GM12878 (cell line): ENCODE results near the gene FABP1. TPM values are rescaled to one million over a fixed set of nuclear protein-coding genes. Genes with fewer than 3 reads are reported as not detected.

Experiments used
- ATAC-seq: fragments of 200-7000 bp; cut with Tn5 transposase; 3 replicates; pipeline ENCODE4 v1.9.1; 2020; ENCODE audit warnings: mild to moderate bottlenecking, moderate library complexity
- BruUV-seq: library from RNA; stranded (reverse); fragments of 400-500 nt; replicated peaks from 2 replicates; lab custom pipeline; 2021; lab: Mats Ljungman, UMichigan
- CTCF ChIA-PET: fragments of 300-600 bp; sonication (Branson Sonifier 250); formaldehyde crosslinking; extraction: SDS; loops from one replicate; lab custom pipeline; 2021; ENCODE audit warnings: inconsistent platforms; lab: Yijun Ruan, JAX
- POLR2A ChIA-PET: fragments of 350-600 bp; formaldehyde crosslinking; extraction: SDS; loops from one replicate; lab custom pipeline; 2021; ENCODE audit warnings: inconsistent platforms; lab: Charles Lee
- RAD21 ChIA-PET: fragments of 300-600 bp; sonication (Branson Sonifier 250); formaldehyde crosslinking; loops from one replicate; lab custom pipeline; 2023; ENCODE audit warnings: antibody characterized with exemption; ENCODE audit not compliant: unreplicated experiment; lab: Charles Lee
- SMC1A ChIA-PET: fragments of 300-600 bp; sonication (Branson Sonifier 250); formaldehyde crosslinking; loops from one replicate; lab custom pipeline; 2023; ENCODE audit not compliant: unreplicated experiment, uncharacterized antibody; lab: Charles Lee
- DNase-seq: peaks from one replicate; pipeline ENCODE4 v3.0.0-alpha.2; 2011; ENCODE audit warnings: low read depth, low spot score
- FAIRE-seq: peaks from 3 replicates; lab custom pipeline; 2011; peaks lifted over from hg19 to GRCh38; lab: Jason Lieb, UNC
- H2AFZ ChIP-seq: 2 replicates; pipeline ENCODE4 v1.6.0; 2011; ENCODE audit warnings: low read depth, low read length, control low read depth; ENCODE audit not compliant: control insufficient read depth
- H3K27ac ChIP-seq: 2 replicates; pipeline ENCODE4 v1.5.1; 2011; ENCODE audit warnings: control low read depth; ENCODE audit not compliant: control insufficient read depth, insufficient read depth
- H3K27me3 ChIP-seq, 2 experiments: replicated peaks in 1 of 2; 2 replicates each; pipeline versions ENCODE4 v1.6.0 to v1.6.1; 2011; ENCODE audit warnings: low read length in 1 of 2; ENCODE audit not compliant: control insufficient read depth in 2 of 2, insufficient read depth in 2 of 2
- H3K36me3 ChIP-seq, 2 experiments: 2 replicates each; pipeline ENCODE4 v1.5.1; 2011; ENCODE audit warnings: low read length in 1 of 2; ENCODE audit not compliant: control insufficient read depth in 2 of 2, insufficient read depth in 2 of 2
- H3K4me1 ChIP-seq: 2 replicates; pipeline ENCODE4 v1.6.1; 2011; ENCODE audit warnings: mild to moderate bottlenecking, low read length, moderate library complexity, mixed read lengths; ENCODE audit not compliant: control insufficient read depth, insufficient read depth
- H3K4me2 ChIP-seq: 2 replicates; pipeline ENCODE4 v1.6.0; 2011; ENCODE audit warnings: control low read depth; ENCODE audit not compliant: control insufficient read depth, insufficient read depth
- H3K4me3 ChIP-seq: fragments of 200-600 bp; sonication (generic); 2 replicates; pipeline ENCODE4 v1.5.1; 2016
- H3K79me2 ChIP-seq: 2 replicates; pipeline ENCODE4 v1.6.0; 2011; ENCODE audit warnings: low read length; ENCODE audit not compliant: control insufficient read depth, insufficient read depth
- H3K9ac ChIP-seq: 2 replicates; pipeline ENCODE4 v1.8.0; 2011; ENCODE audit warnings: low read length, control low read depth, mixed read lengths; ENCODE audit not compliant: control insufficient read depth, insufficient read depth
- H3K9me3 ChIP-seq: replicated peaks from 3 replicates; pipeline ENCODE4 v1.5.1; 2011; ENCODE audit warnings: mild to moderate bottlenecking, low read length; ENCODE audit not compliant: control insufficient read depth, insufficient read depth
- H4K20me1 ChIP-seq: 2 replicates; pipeline ENCODE4 v1.6.0; 2011; ENCODE audit not compliant: control insufficient read depth, insufficient read depth
- CBFB ChIP-seq: IDR thresholded peaks from 2 replicates; pipeline ENCODE4 v1.6.1; 2016; ENCODE audit warnings: antibody characterized with exemption, low read depth
- TARDBP ChIP-seq: IDR thresholded peaks from 2 replicates; pipeline ENCODE4 v1.6.1; 2016; ENCODE audit warnings: borderline replicate concordance
- WGBS: methylation state at CpG from one replicate; pipeline ENCODE4 v1.1.6; 2016; ENCODE audit warnings: low lambda C conversion rate; ENCODE audit not compliant: insufficient replicate concordance, insufficient coverage; ENCODE audit errors: missing lambda C conversion rate; 5-methylcytosine and 5-hydroxymethylcytosine counted together
- in situ Hi-C: fragments of 300-500 bp; cut with MboI; formaldehyde crosslinking; loops from 9 replicates; pipeline ENCODE4 v1.14.3; 2018; ENCODE audit warnings: mixed read lengths
- intact Hi-C: fragments of 100-400 bp; cut with micrococcal nuclease; formaldehyde crosslinking; loops from one replicate; pipeline ENCODE4 v1.14.2; 2022; ENCODE audit not compliant: unreplicated experiment
- polyA plus RNA-seq, 11 experiments: library from polyadenylated mRNA; depleted of rRNA in 4 of 11; unstranded in 6 of 11; stranded (reverse) in 5 of 11; fragments of >200 nt; fragmentation: Nextera tagmentation in 4 of 11; fragmentation: Illumina TruSeq in 1 of 11; extraction: Ambion mirVana in 4 of 11; extraction: Trizol in 1 of 11; gene quantifications; 1 replicate in 1 of 11; 2 replicates in 10 of 11; pipeline versions ENCODE4 v1.2.1 to v1.2.3, GENCODE V29; 2011 to 2016; ENCODE audit warnings: inconsistent platforms in 2 of 11, missing spikeins in 2 of 11, low read depth in 1 of 11
- total RNA-seq, 4 experiments: library from RNA; depleted of rRNA in 3 of 4; stranded (reverse); fragments of >200 nt in 3 of 4; fragmentation: Illumina TruSeq in 1 of 4; extraction: Trizol in 1 of 4; gene quantifications; 2 replicates each; pipeline versions ENCODE4 v1.2.1 to v1.2.3, GENCODE V29; 2013 to 2021
- TF ChIP-seq, protein P1 (sequence below): IDR thresholded peaks from 2 replicates; pipeline ENCODE4 v1.6.1; 2012; ENCODE audit warnings: low read depth, low read length, improper control_type of control experiment

The FABP1 gene
- total and polyA plus RNA-seq, 10 of the 15 experiments (the other 5 are each of a cell fraction or from before 2014, with no cell fraction given): not detected

DNA sequence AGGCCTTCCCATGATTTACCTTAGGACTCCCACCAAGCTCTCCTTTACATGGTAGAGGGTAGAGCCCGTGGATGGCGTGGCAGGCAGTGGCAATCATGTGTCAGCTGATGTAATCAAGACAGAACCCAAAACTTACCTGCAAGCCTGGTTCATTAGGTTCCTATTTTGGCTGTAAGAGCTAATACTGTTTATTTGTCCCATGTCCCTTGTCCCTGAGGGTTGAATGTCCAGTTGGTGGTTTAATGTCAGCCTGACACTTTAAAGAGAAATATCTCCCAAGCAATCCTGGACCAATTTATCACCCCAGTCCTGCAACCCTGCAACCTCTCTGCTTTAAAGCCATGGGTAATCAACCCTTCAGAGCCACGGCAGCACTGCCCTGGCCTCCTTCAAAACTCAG lies 6.0 kb upstream of the FABP1 start (continued):
- TF ChIP-seq TARDBP: no peak
- TF ChIP-seq CBFB: no peak

GRCh38 chr2:88131999-88132368 lies 4.1 kb upstream of the FABP1 start:
- Histone ChIP-seq H3K27ac (no peak overlapping the region), H3K9ac (no peak overlapping the region), H3K79me2 (no peaks in the 10 kb centered on the region), H3K9me3 (no peaks in the 10 kb centered on the region), H3K4me3 (no peak overlapping the region), H4K20me1 (no peaks in the 10 kb centered on the region), H2AFZ (no peak overlapping the region), H3K4me2 (no peak overlapping the region), H3K36me3 (no peaks in the 10 kb centered on the region), H3K4me1 (no peaks in the 10 kb centered on the region), H3K27me3 (no peaks in the 10 kb centered on the region; a peak in 1 of 4 replicates)
- intact Hi-C loops: no loop called here
- ChIA-PET CTCF (interaction anchor here (1.2 kb wide), 1 partner anchor 59 kb away, joined by 3 read pairs; no protein-coding TSS in a partner anchor), SMC1A (no interaction called here), RAD21 (no interaction called here), POLR2A (no interaction called here)
- BruUV-seq: no TSS peak
- in situ Hi-C loops: no loop called here
- ATAC-seq (no peak), FAIRE-seq (no peak), DNase-seq (no peak)
- TF ChIP-seq, protein P1, sequence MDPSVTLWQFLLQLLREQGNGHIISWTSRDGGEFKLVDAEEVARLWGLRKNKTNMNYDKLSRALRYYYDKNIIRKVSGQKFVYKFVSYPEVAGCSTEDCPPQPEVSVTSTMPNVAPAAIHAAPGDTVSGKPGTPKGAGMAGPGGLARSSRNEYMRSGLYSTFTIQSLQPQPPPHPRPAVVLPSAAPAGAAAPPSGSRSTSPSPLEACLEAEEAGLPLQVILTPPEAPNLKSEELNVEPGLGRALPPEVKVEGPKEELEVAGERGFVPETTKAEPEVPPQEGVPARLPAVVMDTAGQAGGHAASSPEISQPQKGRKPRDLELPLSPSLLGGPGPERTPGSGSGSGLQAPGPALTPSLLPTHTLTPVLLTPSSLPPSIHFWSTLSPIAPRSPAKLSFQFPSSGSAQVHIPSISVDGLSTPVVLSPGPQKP: no peak
- TF ChIP-seq, all 136 proteins: peak for 0
- 51% methylated on average over 3 of the region's 3 CpGs for WGBS
